K562 (cell line): ENCODE results near the gene KLHL13. TPM values are rescaled to one million over a fixed set of nuclear protein-coding genes. Genes with fewer than 3 reads are reported as not detected.

Experiments used
- ATAC-seq: fragments of 200-7000 bp; cut with Tn5 transposase; 3 replicates; pipeline ENCODE4 v1.9.1; 2020; ENCODE audit warnings: moderate library complexity
- BruUV-seq: library from RNA; stranded (reverse); fragments of 400-500 nt; replicated peaks from 2 replicates; lab custom pipeline; 2021; lab: Mats Ljungman, UMichigan
- CTCF ChIA-PET: fragments of 300-600 bp; formaldehyde crosslinking; extraction: SDS; loops from one replicate; lab custom pipeline; 2021; ENCODE audit warnings: low intra/inter-chr PET ratio; lab: Yijun Ruan, JAX
- POLR2A ChIA-PET: fragments of 300-600, 350-650 bp; sonication (Branson Sonifier 250); formaldehyde crosslinking; extraction: SDS; loops from one replicate; lab custom pipeline; 2021; ENCODE audit warnings: antibody characterized with exemption, inconsistent platforms; lab: Yijun Ruan, JAX
- DNase-seq, 4 experiments: peaks; one replicate each; pipeline versions ENCODE4 v3.0.0 to v3.0.0-alpha.2; 2011 to 2018; ENCODE audit warnings: low spot score in 3 of 4, mixed read lengths in 3 of 4; ENCODE audit errors: extremely low read depth in 1 of 4
- FAIRE-seq: peaks from 2 replicates; lab custom pipeline; 2011; peaks lifted over from hg19 to GRCh38; lab: Jason Lieb, UNC
- H2AFZ ChIP-seq: 2 replicates; pipeline ENCODE4 v1.6.0; 2011; ENCODE audit warnings: low read depth, low read length, control low read depth, inconsistent platforms
- H3K27ac ChIP-seq: fragments of 200-600 bp; 3 replicates; pipeline ENCODE4 v1.8.0; 2011; ENCODE audit warnings: low read depth, mild to moderate bottlenecking, control low read depth, inconsistent platforms, low read length, moderate library complexity, mixed read lengths; ENCODE audit errors: extremely low read depth
- H3K27me3 ChIP-seq, 2 experiments: fragments of 300-600 bp in 1 of 2; 2 replicates in 1 of 2; 3 replicates in 1 of 2; pipeline versions ENCODE4 v1.6.0 to v1.8.0; 2011; ENCODE audit warnings: inconsistent platforms in 2 of 2, low read length in 2 of 2, mild to moderate bottlenecking in 1 of 2, mixed read lengths in 1 of 2, moderate library complexity in 1 of 2; ENCODE audit not compliant: control insufficient read depth in 2 of 2, insufficient read depth in 2 of 2
- H3K36me3 ChIP-seq: fragments of 300-600 bp; 3 replicates; pipeline ENCODE4 v1.8.0; 2011; ENCODE audit warnings: mild to moderate bottlenecking, low read length, inconsistent platforms; ENCODE audit not compliant: control insufficient read depth, insufficient read depth
- H3K4me1 ChIP-seq, 2 experiments: fragments of 200-600 bp in 1 of 2; replicated peaks in 1 of 2; 2 replicates in 1 of 2; 3 replicates in 1 of 2; pipeline versions ENCODE4 v1.5.1 to v1.8.0; 2011; ENCODE audit warnings: inconsistent platforms in 2 of 2, low read length in 2 of 2, mild to moderate bottlenecking in 1 of 2, mixed read lengths in 1 of 2, moderate library complexity in 1 of 2; ENCODE audit not compliant: control insufficient read depth in 2 of 2, insufficient read depth in 2 of 2
- H3K4me2 ChIP-seq: 2 replicates; pipeline ENCODE4 v1.6.1; 2011; ENCODE audit warnings: low read length, control low read depth, inconsistent platforms, mixed read lengths; ENCODE audit not compliant: insufficient read depth
- H3K4me3 ChIP-seq: fragments of 200-600 bp; sonication (generic), shearing (Covaris generic); 2 replicates; pipeline ENCODE4 v1.5.1; 2016; ENCODE audit warnings: control low read depth, inconsistent platforms
- H3K79me2 ChIP-seq: fragments of 200-600 bp; 3 replicates; pipeline ENCODE4 v1.8.0; 2011; ENCODE audit warnings: low read length, inconsistent platforms; ENCODE audit not compliant: control insufficient read depth, insufficient read depth
- H3K9ac ChIP-seq, 2 experiments: 2 replicates each; pipeline versions ENCODE4 v1.6.0 to v1.6.1; 2011; ENCODE audit warnings: low read depth in 2 of 2, low read length in 2 of 2, control low read depth in 1 of 2, inconsistent platforms in 1 of 2, mild to moderate bottlenecking in 1 of 2, mixed read lengths in 1 of 2; ENCODE audit not compliant: insufficient read depth in 1 of 2
- H3K9me1 ChIP-seq: one replicate; pipeline ENCODE4 v1.6.0; 2011; ENCODE audit warnings: inconsistent platforms, mild to moderate bottlenecking, low read length, moderate library complexity; ENCODE audit not compliant: control insufficient read depth, insufficient read depth
- H3K9me3 ChIP-seq: replicated peaks from 2 replicates; pipeline ENCODE4 v1.5.1; 2011; ENCODE audit warnings: low read depth, low read length, inconsistent platforms; ENCODE audit not compliant: control insufficient read depth, insufficient read depth
- H4K20me1 ChIP-seq: replicated peaks from 2 replicates; pipeline ENCODE4 v1.6.1; 2011; ENCODE audit warnings: low read length, inconsistent platforms, mixed read lengths; ENCODE audit not compliant: control insufficient read depth, insufficient read depth
- BDP1 ChIP-seq: IDR thresholded peaks from 3 replicates; pipeline ENCODE4 v1.6.1; 2011; ENCODE audit not compliant: insufficient read length, insufficient read depth
- MYBL2 ChIP-seq, 2 experiments: fragments of 450-650 bp in 1 of 2; sonication (generic) in 1 of 2; formaldehyde crosslinking in 1 of 2; IDR thresholded peaks; 2 replicates each; pipeline versions ENCODE4 v1.6.1 to v1.8.1; 2017 to 2022; ENCODE audit warnings: borderline replicate concordance in 1 of 2, inconsistent platforms in 1 of 2, low read depth in 1 of 2, mild to moderate bottlenecking in 1 of 2, missing genetic modification reagents in 1 of 2, moderate library complexity in 1 of 2
- PHTF2 ChIP-seq: fragments of 250-450 bp; sonication (Bioruptor Pico); IDR thresholded peaks from 2 replicates; pipeline ENCODE4 v1.5.0; 2021; ENCODE audit warnings: mild to moderate bottlenecking
- POLR3G ChIP-seq: IDR thresholded peaks from 2 replicates; pipeline ENCODE4 v1.6.1; 2011; ENCODE audit not compliant: insufficient read length, insufficient replicate concordance; ENCODE audit errors: extremely low read depth
- RAD21 ChIP-seq, 2 experiments: fragments of 250-450 bp in 1 of 2; fragments of 450-650 bp in 1 of 2; sonication (Bioruptor Pico) in 1 of 2; formaldehyde crosslinking in 1 of 2; IDR thresholded peaks in 1 of 2; conservative IDR thresholded peaks in 1 of 2; 2 replicates each; pipeline versions ENCODE4 v1.4.0 to v1.8.0; 2020 to 2022; ENCODE audit warnings: mild to moderate bottlenecking in 2 of 2, moderate library complexity in 1 of 2
- SMARCA5 ChIP-seq: fragments of 450-650 bp; IDR thresholded peaks from 2 replicates; pipeline ENCODE4 v1.6.1; 2016
- ZBTB43 ChIP-seq: sonication (generic); formaldehyde crosslinking; IDR thresholded peaks from 2 replicates; pipeline ENCODE4 v1.8.0; 2023; ENCODE audit warnings: mild to moderate bottlenecking, missing genetic modification reagents
- ZKSCAN1 ChIP-seq: fragments of 150-350 bp; IDR thresholded peaks from 2 replicates; pipeline ENCODE4 v1.6.1; 2016; ENCODE audit warnings: low read depth, low read length
- ZNF316 ChIP-seq: fragments of 450-650 bp; IDR thresholded peaks from 2 replicates; pipeline ENCODE4 v1.6.1; 2016
- WGBS: fragments of 100-300 bp; shearing (Covaris generic); methylation state at CpG from one replicate; pipeline ENCODE4 v1.1.6; 2016; ENCODE audit warnings: low coverage, mixed read lengths; ENCODE audit not compliant: insufficient coverage; ENCODE audit errors: missing lambda C conversion rate; 5-methylcytosine and 5-hydroxymethylcytosine counted together
- in situ Hi-C: fragments of 300-500 bp; cut with MboI; formaldehyde crosslinking; loops from 4 replicates; pipeline ENCODE4 v1.15.0; 2018; ENCODE audit warnings: inconsistent platforms, mixed read lengths
- intact Hi-C: fragments of 100-400 bp; cut with micrococcal nuclease; formaldehyde crosslinking; loops from 2 replicates; pipeline ENCODE4 v1.14.2; 2022
- polyA plus RNA-seq, 8 experiments: library from polyadenylated mRNA; depleted of rRNA in 4 of 8; stranded (reverse) in 5 of 8; unstranded in 3 of 8; fragments of >200 nt; fragmentation: Nextera tagmentation in 2 of 8; fragmentation: Illumina TruSeq in 1 of 8; extraction: Ambion mirVana in 2 of 8; extraction: Trizol in 1 of 8; gene quantifications; 2 replicates each; pipeline versions ENCODE4 v1.2.1 to v1.2.3, GENCODE V29; 2011 to 2014; ENCODE audit warnings: inconsistent platforms in 1 of 8, missing spikeins in 1 of 8
- total RNA-seq, 7 experiments: library from RNA; depleted of rRNA in 6 of 7; stranded (reverse); fragments of >200 nt in 6 of 7; fragmentation: Illumina TruSeq in 2 of 7; extraction: Trizol in 2 of 7; gene quantifications; 2 replicates each; pipeline versions ENCODE4 v1.2.1 to v1.2.3, GENCODE V29; 2011 to 2021; ENCODE audit warnings: low replicate concordance in 1 of 7
- TF ChIP-seq, protein P1 (sequence below), 3 experiments: IDR thresholded peaks in 2 of 3; conservative IDR thresholded peaks in 1 of 3; 2 replicates each; pipeline ENCODE4 v1.5.1; 2011 to 2012; ENCODE audit warnings: low read length in 3 of 3, mild to moderate bottlenecking in 3 of 3, control low read depth in 2 of 3, improper control_type of control experiment in 1 of 3, inconsistent platforms in 1 of 3, low read depth in 1 of 3, mixed read lengths in 1 of 3, moderate library complexity in 1 of 3; ENCODE audit not compliant: insufficient read depth in 2 of 3

KLHL13 gene
- total and polyA plus RNA-seq, 9 of the 15 experiments (the other 6 are each of a cell fraction or from before 2014, with no cell fraction given) = 1.2 to 4.1 (median 2.2) TPM

- no peaks in the 10 kb centered on the region for H3K4me1 ChIP-seq
- in situ Hi-C loops = no loop called here
- BruUV-seq = no TSS peak
- H3K36me3 ChIP-seq = no peaks in the 10 kb centered on the region
- no peak overlapping the region for H3K27ac ChIP-seq
- ChIA-PET CTCF (no interaction called here), POLR2A (no interaction called here)
- no peaks in the 10 kb centered on the region for H3K27me3 ChIP-seq
- intact Hi-C loops = no loop called here
- TF ChIP-seq PHTF2 = no peak
- TF ChIP-seq BDP1 = no peak
- no peak for TF ChIP-seq POLR3G
- no peak for TF ChIP-seq MYBL2 (IDR thresholded peaks at IDR 0.05; ENCODE audit: low read depth)
- no peak for TF ChIP-seq MYBL2 (CRISPR knock-in tag; IDR thresholded peaks at IDR 0.05; ENCODE audit: borderline replicate concordance)
- no peaks in the 10 kb centered on the region for H3K79me2 ChIP-seq
- no peak for ATAC-seq
- H3K4me3 ChIP-seq = no peak overlapping the region
- WGBS = 5% methylated on average over 2 of the region's 2 CpGs
- no peak overlapping the region for H2AFZ ChIP-seq
- no peaks in the 10 kb centered on the region for H3K9me1 ChIP-seq
- H4K20me1 ChIP-seq = no peaks in the 10 kb centered on the region
- no peak overlapping the region for H3K9ac ChIP-seq
- FAIRE-seq = no peak
- H3K4me2 ChIP-seq = no peak overlapping the region
- DNase-seq = no peak
- H3K9me3 ChIP-seq = no peaks in the 10 kb centered on the region; the same call in 1 of the 2 replicates
Observed at GRCh38 chrX:117998171-117998570, 118.4 kb downstream of the KLHL13 start.

DNA sequence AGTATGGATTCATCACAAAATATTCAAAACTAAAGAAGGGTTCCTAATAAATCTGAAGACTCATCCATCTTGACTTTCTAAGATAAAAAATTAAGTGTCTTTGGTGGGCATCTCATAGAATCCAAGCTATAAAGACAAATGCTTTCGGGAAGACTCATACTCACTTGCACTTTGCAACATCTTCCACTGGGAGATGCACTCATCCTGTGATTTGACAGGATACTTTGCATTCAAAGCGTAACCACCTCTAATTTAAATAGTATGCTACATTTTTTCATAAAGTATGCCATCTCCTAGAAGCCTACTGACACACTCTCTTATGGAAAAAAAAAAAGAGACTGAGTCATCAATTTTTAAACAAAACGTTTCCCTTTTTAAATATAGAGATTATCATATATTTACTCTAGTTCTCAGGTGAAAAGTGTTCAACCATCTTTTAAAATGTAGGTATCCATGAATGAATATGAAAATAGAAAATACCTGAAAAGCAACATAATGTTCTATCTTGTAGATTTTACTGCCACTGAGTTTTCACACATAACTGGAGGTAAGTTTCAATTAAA lies 119.6 kb downstream of the KLHL13 start:
- Histone ChIP-seq H3K36me3 (no peaks in the 10 kb centered on the region), H3K79me2 (no peaks in the 10 kb centered on the region), H3K9me1 (no peaks in the 10 kb centered on the region), H3K9me3 (no peaks in the 10 kb centered on the region; the same call in 1 of the 2 replicates), H3K27me3 (no peaks in the 10 kb centered on the region), H3K9ac (no peak overlapping the region), H4K20me1 (no peaks in the 10 kb centered on the region), H3K4me2 (no peak overlapping the region), H3K27ac (no peak overlapping the region), H2AFZ (no peak overlapping the region), H3K4me1 (no peaks in the 10 kb centered on the region), H3K4me3 (no peak overlapping the region)
- ATAC-seq = no peak
- ChIA-PET CTCF (no interaction called here), POLR2A (no interaction called here)
- intact Hi-C loops = no loop called here
- DNase-seq = no peak
- no peak for FAIRE-seq
- BruUV-seq = no TSS peak
- 0% methylated on average over 3 of the region's 3 CpGs for WGBS
- in situ Hi-C loops = no loop called here
- TF ChIP-seq ZBTB43 (CRISPR knock-in tag) (no peak), SMARCA5 (no peak), RAD21 (CRISPR knock-in tag; conservative IDR thresholded peaks at IDR 0.05 in 1 of 2, IDR thresholded peaks at IDR 0.05 in 1 of 2) (peak in 1 of 2 experiments; percentile 36; a peak in 2 of 4 replicates), ZKSCAN1 (no peak), ZNF316 (peak; percentile 50)
- TF ChIP-seq, protein P1, sequence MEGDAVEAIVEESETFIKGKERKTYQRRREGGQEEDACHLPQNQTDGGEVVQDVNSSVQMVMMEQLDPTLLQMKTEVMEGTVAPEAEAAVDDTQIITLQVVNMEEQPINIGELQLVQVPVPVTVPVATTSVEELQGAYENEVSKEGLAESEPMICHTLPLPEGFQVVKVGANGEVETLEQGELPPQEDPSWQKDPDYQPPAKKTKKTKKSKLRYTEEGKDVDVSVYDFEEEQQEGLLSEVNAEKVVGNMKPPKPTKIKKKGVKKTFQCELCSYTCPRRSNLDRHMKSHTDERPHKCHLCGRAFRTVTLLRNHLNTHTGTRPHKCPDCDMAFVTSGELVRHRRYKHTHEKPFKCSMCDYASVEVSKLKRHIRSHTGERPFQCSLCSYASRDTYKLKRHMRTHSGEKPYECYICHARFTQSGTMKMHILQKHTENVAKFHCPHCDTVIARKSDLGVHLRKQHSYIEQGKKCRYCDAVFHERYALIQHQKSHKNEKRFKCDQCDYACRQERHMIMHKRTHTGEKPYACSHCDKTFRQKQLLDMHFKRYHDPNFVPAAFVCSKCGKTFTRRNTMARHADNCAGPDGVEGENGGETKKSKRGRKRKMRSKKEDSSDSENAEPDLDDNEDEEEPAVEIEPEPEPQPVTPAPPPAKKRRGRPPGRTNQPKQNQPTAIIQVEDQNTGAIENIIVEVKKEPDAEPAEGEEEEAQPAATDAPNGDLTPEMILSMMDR (IDR thresholded peaks at IDR 0.05 in 2 of 3, conservative IDR thresholded peaks at IDR 0.05 in 1 of 3; ENCODE audit: insufficient read depth in 2 of 3, low read depth in 1 of 3, low read length in 3 of 3) = peak in 1 of 3 experiments; percentile 22; a peak in 2 of 6 replicates
